ENCODE results near the gene BRD2. TPM values are rescaled to one million over a fixed set of nuclear protein-coding genes. Genes with fewer than 3 reads are reported as not detected.

BRD2 gene
- total RNA-seq, 1 experiment from 2014 or later: 252 TPM

- no peak overlapping the region for H4K5ac ChIP-seq (ENCODE audit: insufficient read length, low read depth, low read length)
- H2BK20ac ChIP-seq (ENCODE audit: low read depth, low read length, poor library complexity, severe bottlenecking): no peak overlapping the region
- H2BK120ac ChIP-seq (ENCODE audit: low read depth, low read length, poor library complexity, severe bottlenecking): no peak overlapping the region
- no peaks in the 10 kb centered on the region for H4K20me1 ChIP-seq (ENCODE audit: control insufficient read depth, insufficient read depth, insufficient read length)
- H3K4me2 ChIP-seq (ENCODE audit: insufficient read depth, insufficient read length, low read length): no peak overlapping the region
- no peak overlapping the region for H3K4ac ChIP-seq (ENCODE audit: low read depth, low read length)
- H4K8ac ChIP-seq (replicated peaks; ENCODE audit: insufficient read length, low read depth, low read length): no peak overlapping the region
- no peaks in the 10 kb centered on the region for H3K23me2 ChIP-seq (ENCODE audit: insufficient read length, low read depth, low read length, poor library complexity, severe bottlenecking)
- no peak overlapping the region for H3K23ac ChIP-seq (ENCODE audit: insufficient read length, low read depth, low read length)
- TF ChIP-seq, protein P1, sequence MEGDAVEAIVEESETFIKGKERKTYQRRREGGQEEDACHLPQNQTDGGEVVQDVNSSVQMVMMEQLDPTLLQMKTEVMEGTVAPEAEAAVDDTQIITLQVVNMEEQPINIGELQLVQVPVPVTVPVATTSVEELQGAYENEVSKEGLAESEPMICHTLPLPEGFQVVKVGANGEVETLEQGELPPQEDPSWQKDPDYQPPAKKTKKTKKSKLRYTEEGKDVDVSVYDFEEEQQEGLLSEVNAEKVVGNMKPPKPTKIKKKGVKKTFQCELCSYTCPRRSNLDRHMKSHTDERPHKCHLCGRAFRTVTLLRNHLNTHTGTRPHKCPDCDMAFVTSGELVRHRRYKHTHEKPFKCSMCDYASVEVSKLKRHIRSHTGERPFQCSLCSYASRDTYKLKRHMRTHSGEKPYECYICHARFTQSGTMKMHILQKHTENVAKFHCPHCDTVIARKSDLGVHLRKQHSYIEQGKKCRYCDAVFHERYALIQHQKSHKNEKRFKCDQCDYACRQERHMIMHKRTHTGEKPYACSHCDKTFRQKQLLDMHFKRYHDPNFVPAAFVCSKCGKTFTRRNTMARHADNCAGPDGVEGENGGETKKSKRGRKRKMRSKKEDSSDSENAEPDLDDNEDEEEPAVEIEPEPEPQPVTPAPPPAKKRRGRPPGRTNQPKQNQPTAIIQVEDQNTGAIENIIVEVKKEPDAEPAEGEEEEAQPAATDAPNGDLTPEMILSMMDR (conservative IDR thresholded peaks at IDR 0.05): no peak
- H2BK12ac ChIP-seq (ENCODE audit: insufficient read length, low read depth, low read length): no peak overlapping the region
- H2AK5ac ChIP-seq (ENCODE audit: insufficient read length, low read length): no peak overlapping the region
- H3K9ac ChIP-seq (ENCODE audit: extremely low read depth, insufficient read length, low read length): no peak overlapping the region
- no peak overlapping the region for H2BK5ac ChIP-seq (ENCODE audit: insufficient read length, low read length)
- H3K4me1 Mint-ChIP-seq: peaks cover 6 to 8% of the 10 kb centered on the region in 2 experiments
- H3K9me3 ChIP-seq (ENCODE audit: control insufficient read depth, low read depth, low read length): no peaks in the 10 kb centered on the region
- no peaks in the 10 kb centered on the region; the same call in 1 of the 2 replicates for H3K4me1 ChIP-seq (ENCODE audit: insufficient read depth, low read length)
- H3T11ph ChIP-seq (ENCODE audit: low read length): no peak overlapping the region
- no peak overlapping the region for H3K14ac ChIP-seq (ENCODE audit: insufficient read depth, low read length)
- no peak overlapping the region for H2BK15ac ChIP-seq (ENCODE audit: low read depth, low read length)
- H3K27ac ChIP-seq (ENCODE audit: insufficient read length, low read depth, low read length): no peak overlapping the region
- H3K27me3 ChIP-seq (ENCODE audit: insufficient read depth, low read length): no peaks in the 10 kb centered on the region
- no peak overlapping the region for H4K91ac ChIP-seq (ENCODE audit: insufficient read length, low read depth, low read length)
- H2AFZ ChIP-seq (ENCODE audit: low read length): no peak overlapping the region
- H3K79me2 ChIP-seq (ENCODE audit: insufficient read depth, low read length): no peaks in the 10 kb centered on the region; the same call in 1 of the 2 replicates
- no peaks in the 10 kb centered on the region; a peak in 1 of 5 replicates for H3K9me3 Mint-ChIP-seq
- peaks cover 2% of the 10 kb centered on the region; the same call in 1 of the 2 replicates for H3K27me3 Mint-ChIP-seq (ENCODE audit: low read depth)
- no peak overlapping the region for H3K27ac Mint-ChIP-seq
- H3K18ac ChIP-seq (ENCODE audit: insufficient read length, low read depth, low read length): no peak overlapping the region
- no peak for DNase-seq
- H3K56ac ChIP-seq (ENCODE audit: insufficient read length, low read depth, low read length): no peak overlapping the region
- no peak overlapping the region for H3K4me3 Mint-ChIP-seq
- no peaks in the 10 kb centered on the region; a peak in 1 of 7 replicates for H3K36me3 Mint-ChIP-seq (ENCODE audit: insufficient read depth in 1 of 3, low read depth in 3 of 3)
- H3K79me1 ChIP-seq (ENCODE audit: insufficient read depth, low read depth, low read length, poor library complexity, severe bottlenecking): no peaks in the 10 kb centered on the region
Measured at GRCh38 chr6:33018418-33018817, 50.0 kb downstream of the BRD2 start.
